GM23338 (cell line): ENCODE results near the gene SLC15A1. TPM values are rescaled to one million over a fixed set of nuclear protein-coding genes. Genes with fewer than 3 reads are reported as not detected.

ENCODE experiments used
- ATAC-seq: fragments of 200-7000 bp; cut with Tn5 transposase; 3 replicates; pipeline ENCODE4 v1.9.1; 2020
- DNase-seq: peaks from one replicate; pipeline ENCODE4 v3.0.0-alpha.2; 2015; ENCODE audit warnings: low spot score
- H2AFZ ChIP-seq: fragments of 200-600 bp; sonication (generic); 2 replicates; pipeline ENCODE4 v1.8.0; 2016; ENCODE audit warnings: antibody characterized with exemption, mild to moderate bottlenecking, moderate library complexity
- H3F3A ChIP-seq: fragments of 200-600 bp; sonication (generic); replicated peaks from 2 replicates; pipeline ENCODE4 v1.8.0; 2017; ENCODE audit warnings: antibody characterized with exemption, mixed run types, low read depth
- H3K27ac ChIP-seq: fragments of 200-600 bp; sonication (generic); 2 replicates; pipeline ENCODE4 v1.6.1; 2016; ENCODE audit warnings: low read depth
- H3K27me3 ChIP-seq: fragments of 200-600 bp; sonication (generic); 2 replicates; pipeline ENCODE4 v1.8.0; 2016; ENCODE audit warnings: mild to moderate bottlenecking, mixed run types, moderate library complexity; ENCODE audit not compliant: insufficient read depth
- H3K36me3 ChIP-seq: fragments of 200-600 bp; sonication (generic); 2 replicates; pipeline ENCODE4 v1.8.0; 2016; ENCODE audit warnings: mild to moderate bottlenecking; ENCODE audit not compliant: insufficient read depth
- H3K4me1 ChIP-seq: fragments of 200-600 bp; sonication (generic); 2 replicates; pipeline ENCODE4 v1.8.0; 2016; ENCODE audit warnings: mild to moderate bottlenecking, moderate library complexity; ENCODE audit not compliant: insufficient read depth
- H3K4me2 ChIP-seq: fragments of 200-600 bp; sonication (generic); 2 replicates; pipeline ENCODE4 v1.7.1; 2017; ENCODE audit warnings: mixed run types
- H3K4me3 ChIP-seq: fragments of 200-600 bp; sonication (generic); 2 replicates; pipeline ENCODE4 v1.6.1; 2016; ENCODE audit warnings: mixed run types
- H3K79me2 ChIP-seq: fragments of 200-600 bp; sonication (generic); replicated peaks from 2 replicates; pipeline ENCODE4 v1.8.0; 2017; ENCODE audit warnings: mild to moderate bottlenecking; ENCODE audit not compliant: insufficient read depth
- H3K9me2 ChIP-seq: fragments of 200-600 bp; sonication (generic); 2 replicates; pipeline ENCODE4 v1.8.0; 2017; ENCODE audit not compliant: insufficient read depth
- H4K20me1 ChIP-seq: fragments of 200-600 bp; sonication (generic); replicated peaks from 2 replicates; pipeline ENCODE4 v1.8.0; 2017; ENCODE audit warnings: mild to moderate bottlenecking; ENCODE audit not compliant: insufficient read depth
- H3K27ac Mint-ChIP-seq: 2 replicates; pipeline ENCODE4 v1.8.0; 2020; ENCODE audit warnings: inconsistent platforms, mild to moderate bottlenecking, moderate library complexity, mixed read lengths
- H3K27me3 Mint-ChIP-seq: 3 replicates; pipeline ENCODE4 v1.8.0; 2022; ENCODE audit warnings: low read depth, mild to moderate bottlenecking, moderate library complexity, mixed read lengths, inconsistent platforms; ENCODE audit not compliant: insufficient read depth, poor library complexity
- H3K36me3 Mint-ChIP-seq: 3 replicates; pipeline ENCODE4 v1.8.0; 2021; ENCODE audit warnings: low read depth, mild to moderate bottlenecking, inconsistent platforms, moderate library complexity, mixed read lengths
- H3K4me1 Mint-ChIP-seq: 3 replicates; pipeline ENCODE4 v1.8.0; 2020; ENCODE audit warnings: mild to moderate bottlenecking, inconsistent platforms, mixed read lengths
- H3K4me3 Mint-ChIP-seq: 3 replicates; pipeline ENCODE4 v1.8.0; 2021; ENCODE audit warnings: moderate library complexity, mild to moderate bottlenecking, inconsistent platforms, mixed read lengths
- H3K9me3 Mint-ChIP-seq: 3 replicates; pipeline ENCODE4 v1.8.0; 2020; ENCODE audit warnings: moderate library complexity, mild to moderate bottlenecking, inconsistent platforms, mixed read lengths
- CREB1 ChIP-seq: fragments of 250-450 bp; sonication (Bioruptor Pico); IDR thresholded peaks from 2 replicates; pipeline ENCODE4 v1.5.0; 2020; ENCODE audit warnings: low read depth, mild to moderate bottlenecking, moderate library complexity
- CTCF ChIP-seq, 2 experiments: fragments of 200-600 bp in 1 of 2; sonication (generic) in 1 of 2; conservative IDR thresholded peaks; 2 replicates each; pipeline versions ENCODE4 v1.5.1 to v1.6.1; 2016 to 2017; ENCODE audit warnings: antibody characterized with exemption in 2 of 2, low read depth in 2 of 2, mild to moderate bottlenecking in 2 of 2, moderate library complexity in 1 of 2
- ETS1 ChIP-seq: IDR thresholded peaks from 2 replicates; pipeline ENCODE4 v1.6.1; 2016; ENCODE audit warnings: antibody characterized with exemption
- EZH2 ChIP-seq: fragments of 200-600 bp; sonication (generic); IDR thresholded peaks from one replicate; pipeline ENCODE4 v1.8.0; 2017; ENCODE audit warnings: antibody characterized with exemption, mild to moderate bottlenecking, low read depth; ENCODE audit not compliant: unreplicated experiment
- EZH2phosphoT487 ChIP-seq: fragments of 200-600 bp; sonication (generic); IDR thresholded peaks from one replicate; pipeline ENCODE4 v1.8.1; 2018; ENCODE audit warnings: antibody characterized with exemption; ENCODE audit not compliant: unreplicated experiment
- JUNB ChIP-seq: IDR thresholded peaks from one replicate; pipeline ENCODE4 v1.6.1; 2016; ENCODE audit warnings: antibody characterized with exemption; ENCODE audit not compliant: unreplicated experiment
- NANOG ChIP-seq: IDR thresholded peaks from 2 replicates; pipeline ENCODE4 v1.6.1; 2016; ENCODE audit warnings: antibody characterized with exemption, borderline replicate concordance
- POLR2AphosphoS5 ChIP-seq: IDR thresholded peaks from 2 replicates; pipeline ENCODE4 v1.6.1; 2016; ENCODE audit warnings: antibody characterized with exemption, low read depth
- REST ChIP-seq: IDR thresholded peaks from one replicate; pipeline ENCODE4 v1.6.1; 2018; ENCODE audit warnings: antibody characterized with exemption; ENCODE audit not compliant: unreplicated experiment
- STAT1 ChIP-seq: IDR thresholded peaks from one replicate; pipeline ENCODE4 v1.6.1; 2016; ENCODE audit warnings: antibody characterized with exemption; ENCODE audit not compliant: unreplicated experiment
- ZNF114 ChIP-seq: fragments of 250-450 bp; sonication (Bioruptor Pico); IDR thresholded peaks from 2 replicates; pipeline ENCODE4 v1.5.0; 2020; ENCODE audit warnings: mild to moderate bottlenecking, moderate library complexity
- ZNF331 ChIP-seq: fragments of 250-450 bp; sonication (Bioruptor Pico); IDR thresholded peaks from 2 replicates; pipeline ENCODE4 v1.5.0; 2020; ENCODE audit warnings: low read depth, mild to moderate bottlenecking, moderate library complexity
- ZNF462 ChIP-seq: fragments of 250-450 bp; sonication (Bioruptor Pico); IDR thresholded peaks from 2 replicates; pipeline ENCODE4 v1.5.0; 2020; ENCODE audit warnings: mild to moderate bottlenecking, moderate library complexity
- polyA plus RNA-seq: library from polyadenylated mRNA; unstranded; fragments of >200 nt; fragmentation: Nextera tagmentation; extraction: Ambion mirVana; gene quantifications from 2 replicates; pipeline ENCODE4 v1.2.1, GENCODE V29; 2016
- total RNA-seq: library from RNA; depleted of rRNA; stranded (reverse); fragments of >200 nt; shearing (Covaris generic); gene quantifications from 2 replicates; pipeline ENCODE4 v1.2.3, GENCODE V29; 2014

The SLC15A1 gene
- total and polyA plus RNA-seq, 2 experiments from 2014 or later: 1.6 to 3.0 TPM

GRCh38 chr13:98648141-98648540, 104.3 kb downstream of the SLC15A1 start:
- H4K20me1 ChIP-seq: no peaks in the 10 kb centered on the region
- H3K27ac Mint-ChIP-seq: no peak overlapping the region
- H3K27me3 Mint-ChIP-seq: peaks cover 4% of the 10 kb centered on the region
- H2AFZ ChIP-seq: no peak overlapping the region
- no peak overlapping the region for H3K4me3 ChIP-seq
- no peaks in the 10 kb centered on the region for H3K36me3 Mint-ChIP-seq
- no peaks in the 10 kb centered on the region for H3K36me3 ChIP-seq
- H3K27me3 ChIP-seq: no peaks in the 10 kb centered on the region
- H3K4me2 ChIP-seq: no peak overlapping the region
- no peak overlapping the region for H3K4me3 Mint-ChIP-seq
- no peaks in the 10 kb centered on the region for H3F3A ChIP-seq
- H3K4me1 Mint-ChIP-seq: peaks cover under 1% of the 10 kb centered on the region; the same call in 2 of the 3 replicates
- no peak overlapping the region for H3K27ac ChIP-seq
- DNase-seq: no peak
- no peaks in the 10 kb centered on the region for H3K9me2 ChIP-seq
- H3K4me1 ChIP-seq: no peaks in the 10 kb centered on the region
- no peaks in the 10 kb centered on the region for H3K79me2 ChIP-seq
- H3K9me3 Mint-ChIP-seq: no peaks in the 10 kb centered on the region
- TF ChIP-seq POLR2AphosphoS5 (no peak), CREB1 (no peak), CTCF (conservative IDR thresholded peaks at IDR 0.05; ENCODE audit: low read depth in 2 of 2) (no peak), EZH2 (no peak), ZNF114 (CRISPR knock-in tag) (no peak), STAT1 (no peak), ZNF331 (no peak), EZH2phosphoT487 (no peak), REST (no peak), ZNF462 (CRISPR knock-in tag) (no peak), ETS1 (no peak), NANOG (no peak), JUNB (no peak)
- ATAC-seq: no peak
